ENCODE measurements around the gene PABPC1L. TPM values are rescaled to one million over a fixed set of nuclear protein-coding genes. Genes with fewer than 3 reads are reported as not detected.

The PABPC1L gene
- 34.2 TPM for polyA plus RNA-seq (2012; ENCODE audit: insufficient read length, low read depth)

- TF ChIP-seq REST (IDR thresholded peaks at IDR 0.05; ENCODE audit: insufficient read depth in 1 of 2, low read depth in 2 of 2, low read length in 2 of 2) (no peak), POLR2AphosphoS5 (IDR thresholded peaks at IDR 0.05; ENCODE audit: low read depth, low read length) (peak; percentile 60; the same call in 1 of the 2 replicates), TAF1 (IDR thresholded peaks at IDR 0.05; ENCODE audit: borderline replicate concordance, insufficient read depth, low read length) (no peak), SIN3A (IDR thresholded peaks at IDR 0.05; ENCODE audit: borderline replicate concordance, insufficient read depth, low read length) (no peak)
Measured at GRCh38 chr20:44909872-44910689, at the start of gene PABPC1L. PABPC1L (plus strand) TSS chr20:44910060; CDS start chr20:44910144, 84 bp downstream.

- TF ChIP-seq POLR2AphosphoS5 (IDR thresholded peaks at IDR 0.05; ENCODE audit: low read depth, low read length): no peak
- TF ChIP-seq TAF1 (IDR thresholded peaks at IDR 0.05; ENCODE audit: borderline replicate concordance, insufficient read depth, low read length): no peak
- TF ChIP-seq SIN3A (IDR thresholded peaks at IDR 0.05; ENCODE audit: borderline replicate concordance, insufficient read depth, low read length): no peak
- no peak for TF ChIP-seq REST (IDR thresholded peaks at IDR 0.05; ENCODE audit: insufficient read depth in 1 of 2, low read depth in 2 of 2, low read length in 2 of 2)
- no peak for TF ChIP-seq FOXP2 (optimal IDR thresholded peaks at IDR 0.05; ENCODE audit: borderline replicate concordance, extremely low read depth, extremely low read length, insufficient read depth)
Measured at GRCh38 chr20:44861531-44862006, 48.3 kb upstream of the PABPC1L start.

GRCh38 chr20:44862286-44862685, 47.6 kb upstream of the PABPC1L start:
- TF ChIP-seq FOXP2 (optimal IDR thresholded peaks at IDR 0.05; ENCODE audit: borderline replicate concordance, extremely low read depth, extremely low read length, insufficient read depth) (no peak), POLR2AphosphoS5 (IDR thresholded peaks at IDR 0.05; ENCODE audit: low read depth, low read length) (no peak), REST (IDR thresholded peaks at IDR 0.05; ENCODE audit: insufficient read depth in 1 of 2, low read depth in 2 of 2, low read length in 2 of 2) (no peak), TAF1 (IDR thresholded peaks at IDR 0.05; ENCODE audit: borderline replicate concordance, insufficient read depth, low read length) (no peak)

- TF ChIP-seq POLR2AphosphoS5 (IDR thresholded peaks at IDR 0.05; ENCODE audit: low read depth, low read length): no peak
- no peak for TF ChIP-seq REST (IDR thresholded peaks at IDR 0.05; ENCODE audit: insufficient read depth in 1 of 2, low read depth in 2 of 2, low read length in 2 of 2)
- no peak for TF ChIP-seq FOXP2 (optimal IDR thresholded peaks at IDR 0.05; ENCODE audit: borderline replicate concordance, extremely low read depth, extremely low read length, insufficient read depth)
- TF ChIP-seq TAF1 (IDR thresholded peaks at IDR 0.05; ENCODE audit: borderline replicate concordance, insufficient read depth, low read length): no peak
- no peak for TF ChIP-seq SIN3A (IDR thresholded peaks at IDR 0.05; ENCODE audit: borderline replicate concordance, insufficient read depth, low read length)
Measured at GRCh38 chr20:44866703-44867335, 43.0 kb upstream of the PABPC1L start.

Measured in PFSK-1 (cell line).